Measurements from ENCODE around the gene LAMC1.

Gene LAMC1

GRCh38 chr1:183142171-183142570 lies 119.0 kb downstream of the LAMC1 start:
- Histone ChIP-seq H3K36me3 (ENCODE audit: low read length) (peaks cover 6% of the 10 kb centered on the region; the same call in 1 of the 2 replicates), H3K4me2 (ENCODE audit: low read depth, low read length, poor library complexity, severe bottlenecking) (no peak overlapping the region), H3K9ac (ENCODE audit: low read length) (no peak overlapping the region), H3K27me3 (ENCODE audit: low read length) (no peaks in the 10 kb centered on the region), H3K4me3 (ENCODE audit: insufficient read depth, low read length, poor library complexity, severe bottlenecking) (no peak overlapping the region), H3K9me3 (ENCODE audit: insufficient read depth, low read length) (no peaks in the 10 kb centered on the region), H2AFZ (ENCODE audit: low read depth, low read length, severe bottlenecking) (no peak overlapping the region), H3K9me2 (replicated peaks; ENCODE audit: insufficient read depth, low read length) (no peaks in the 10 kb centered on the region), H4K20me1 (ENCODE audit: low read depth, low read length) (no peaks in the 10 kb centered on the region), H3K27ac (ENCODE audit: low read depth, low read length) (no peak overlapping the region), H3F3A (ENCODE audit: insufficient read depth) (no peaks in the 10 kb centered on the region), H3K79me2 (ENCODE audit: insufficient read depth, low read length) (no peaks in the 10 kb centered on the region)
- TF ChIP-seq EZH2phosphoT487 (conservative IDR thresholded peaks at IDR 0.05; ENCODE audit: low read length) (no peak), CTCF (IDR thresholded peaks at IDR 0.05; ENCODE audit: insufficient read depth, low read length, poor library complexity, severe bottlenecking) (no peak)

- Histone ChIP-seq H3K36me3 (ENCODE audit: low read length) (no peaks in the 10 kb centered on the region), H3K9ac (ENCODE audit: low read length) (no peak overlapping the region), H3K79me2 (ENCODE audit: insufficient read depth, low read length) (no peaks in the 10 kb centered on the region), H3K4me2 (ENCODE audit: low read depth, low read length, poor library complexity, severe bottlenecking) (no peak overlapping the region), H3K27ac (ENCODE audit: low read depth, low read length) (no peak overlapping the region), H3F3A (ENCODE audit: insufficient read depth) (no peaks in the 10 kb centered on the region), H3K9me2 (replicated peaks; ENCODE audit: insufficient read depth, low read length) (no peaks in the 10 kb centered on the region), H4K20me1 (ENCODE audit: low read depth, low read length) (no peaks in the 10 kb centered on the region), H3K27me3 (ENCODE audit: low read length) (no peaks in the 10 kb centered on the region), H3K9me3 (ENCODE audit: insufficient read depth, low read length) (no peaks in the 10 kb centered on the region), H3K4me3 (ENCODE audit: insufficient read depth, low read length, poor library complexity, severe bottlenecking) (no peak overlapping the region), H2AFZ (ENCODE audit: low read depth, low read length, severe bottlenecking) (no peak overlapping the region)
- TF ChIP-seq EZH2phosphoT487 (conservative IDR thresholded peaks at IDR 0.05; ENCODE audit: low read length): no peak
- no peak for TF ChIP-seq CTCF (IDR thresholded peaks at IDR 0.05; ENCODE audit: insufficient read depth, low read length, poor library complexity, severe bottlenecking)
These were observed 120.5 kb downstream of the LAMC1 start for GRCh38 chr1:183143576-183144315.

DNA sequence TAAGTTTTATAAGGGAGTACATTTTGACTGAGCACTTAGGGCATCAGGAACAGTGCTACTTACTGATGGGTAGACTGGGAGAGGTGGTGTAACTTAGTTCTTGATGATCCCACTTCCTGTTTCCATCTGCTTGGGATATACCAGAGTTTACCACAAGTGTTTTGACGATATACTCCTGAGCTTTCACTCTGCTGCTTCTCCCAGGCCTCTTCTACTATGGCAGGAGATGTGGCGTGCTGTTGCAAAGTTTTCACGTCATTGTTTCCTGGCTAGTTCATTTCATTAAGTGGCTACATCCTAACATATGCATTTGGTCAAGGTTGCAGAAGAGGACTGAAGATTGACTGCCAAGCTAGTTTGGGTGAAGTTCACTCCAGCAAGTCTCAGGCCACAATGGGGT lies 121.5 kb downstream of the LAMC1 start:
- H3F3A ChIP-seq (ENCODE audit: insufficient read depth): no peaks in the 10 kb centered on the region
- H3K36me3 ChIP-seq (ENCODE audit: low read length): no peaks in the 10 kb centered on the region
- no peaks in the 10 kb centered on the region for H3K27me3 ChIP-seq (ENCODE audit: low read length)
- no peak overlapping the region for H3K4me3 ChIP-seq (ENCODE audit: insufficient read depth, low read length, poor library complexity, severe bottlenecking)
- TF ChIP-seq CTCF (IDR thresholded peaks at IDR 0.05; ENCODE audit: insufficient read depth, low read length, poor library complexity, severe bottlenecking): no peak
- TF ChIP-seq EZH2phosphoT487 (conservative IDR thresholded peaks at IDR 0.05; ENCODE audit: low read length): no peak
- H2AFZ ChIP-seq (ENCODE audit: low read depth, low read length, severe bottlenecking): no peak overlapping the region
- H3K79me2 ChIP-seq (ENCODE audit: insufficient read depth, low read length): no peaks in the 10 kb centered on the region
- H3K4me2 ChIP-seq (ENCODE audit: low read depth, low read length, poor library complexity, severe bottlenecking): no peak overlapping the region
- H4K20me1 ChIP-seq (ENCODE audit: low read depth, low read length): no peaks in the 10 kb centered on the region
- H3K9ac ChIP-seq (ENCODE audit: low read length): no peak overlapping the region
- H3K9me3 ChIP-seq (ENCODE audit: insufficient read depth, low read length): no peaks in the 10 kb centered on the region
- no peaks in the 10 kb centered on the region for H3K9me2 ChIP-seq (replicated peaks; ENCODE audit: insufficient read depth, low read length)
- no peak overlapping the region for H3K27ac ChIP-seq (ENCODE audit: low read depth, low read length)
